Uterus (tissue), 2 donors: ENCODE measurements around the gene MARCHF6.

Experiments used
- POLR2A ChIP-seq, 2 donors: fragments of 450-650 bp; IDR thresholded peaks; one replicate each; pipeline ENCODE4 v1.6.1; 2016; ENCODE audit warnings: antibody characterized with exemption in 2 of 2, mild to moderate bottlenecking in 1 of 2, moderate library complexity in 1 of 2
- TF ChIP-seq, protein P1 (sequence below), 4 experiments: fragments of 200-600 bp in 2 of 4; fragments of 450-650 bp in 2 of 4; sonication (generic) in 2 of 4; IDR thresholded peaks; one replicate each; pipeline ENCODE4 v1.5.1; 2016 to 2019; ENCODE audit warnings: antibody characterized with exemption in 4 of 4, mild to moderate bottlenecking in 2 of 4, moderate library complexity in 1 of 4

DNA sequence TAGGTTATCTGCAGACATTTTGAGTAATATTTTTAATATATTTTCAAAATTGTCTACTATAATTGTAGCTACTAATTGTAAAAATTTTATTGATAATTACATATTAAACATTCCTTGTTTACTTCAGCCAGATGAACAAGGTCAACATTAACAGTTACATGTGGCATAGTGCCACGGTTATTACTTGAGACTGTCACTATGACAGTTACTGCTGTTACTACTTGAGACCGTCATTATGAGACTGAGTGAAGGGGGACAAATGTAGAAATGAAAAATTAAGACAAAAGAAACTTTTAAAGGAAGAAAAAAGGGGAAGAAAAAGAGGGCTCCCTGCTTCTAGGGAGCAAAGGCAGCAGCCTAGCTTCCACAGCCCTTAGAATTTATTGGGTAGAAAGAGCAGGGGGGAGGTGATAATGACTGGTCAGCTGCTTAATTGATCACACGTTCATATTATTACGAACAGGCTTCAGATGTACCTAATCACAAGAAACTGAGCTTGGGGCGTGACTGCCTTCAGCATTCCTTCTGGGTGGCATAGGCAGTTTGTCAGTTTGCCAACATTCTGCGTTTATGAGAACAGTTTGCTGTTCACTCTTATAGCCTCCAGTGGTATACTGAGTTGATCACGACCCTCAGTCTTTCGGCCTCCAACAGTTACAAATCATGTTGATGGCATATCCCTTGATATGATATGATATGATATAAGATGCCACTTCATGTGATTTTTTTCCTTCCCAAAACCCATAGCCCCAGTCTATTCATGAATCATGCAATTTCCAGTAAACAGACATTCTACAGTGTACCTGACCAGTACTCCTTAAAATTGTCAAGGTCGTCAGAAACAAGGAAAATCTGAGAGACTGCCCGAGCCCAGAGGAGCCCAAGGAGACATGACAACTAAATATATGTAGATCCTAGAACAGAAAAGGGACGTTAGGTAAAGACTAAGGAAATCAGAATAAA, 13.1 kb downstream of the MARCHF6 start:
- TF ChIP-seq, protein P1, sequence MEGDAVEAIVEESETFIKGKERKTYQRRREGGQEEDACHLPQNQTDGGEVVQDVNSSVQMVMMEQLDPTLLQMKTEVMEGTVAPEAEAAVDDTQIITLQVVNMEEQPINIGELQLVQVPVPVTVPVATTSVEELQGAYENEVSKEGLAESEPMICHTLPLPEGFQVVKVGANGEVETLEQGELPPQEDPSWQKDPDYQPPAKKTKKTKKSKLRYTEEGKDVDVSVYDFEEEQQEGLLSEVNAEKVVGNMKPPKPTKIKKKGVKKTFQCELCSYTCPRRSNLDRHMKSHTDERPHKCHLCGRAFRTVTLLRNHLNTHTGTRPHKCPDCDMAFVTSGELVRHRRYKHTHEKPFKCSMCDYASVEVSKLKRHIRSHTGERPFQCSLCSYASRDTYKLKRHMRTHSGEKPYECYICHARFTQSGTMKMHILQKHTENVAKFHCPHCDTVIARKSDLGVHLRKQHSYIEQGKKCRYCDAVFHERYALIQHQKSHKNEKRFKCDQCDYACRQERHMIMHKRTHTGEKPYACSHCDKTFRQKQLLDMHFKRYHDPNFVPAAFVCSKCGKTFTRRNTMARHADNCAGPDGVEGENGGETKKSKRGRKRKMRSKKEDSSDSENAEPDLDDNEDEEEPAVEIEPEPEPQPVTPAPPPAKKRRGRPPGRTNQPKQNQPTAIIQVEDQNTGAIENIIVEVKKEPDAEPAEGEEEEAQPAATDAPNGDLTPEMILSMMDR (IDR thresholded peaks at IDR 0.05) = no peak
- TF ChIP-seq POLR2A (IDR thresholded peaks at IDR 0.05) = no peak
